AG08396 (cell line): ENCODE data around the gene TDRD12.
A peak's percentile ranks its signal among the peaks of the same experiment; 100 is the strongest.

ENCODE experiments used
- DNase-seq: peaks from one replicate; pipeline ENCODE4 v3.0.0; 2012; ENCODE audit warnings: low spot score, mixed read lengths

The TDRD12 gene

DNA sequence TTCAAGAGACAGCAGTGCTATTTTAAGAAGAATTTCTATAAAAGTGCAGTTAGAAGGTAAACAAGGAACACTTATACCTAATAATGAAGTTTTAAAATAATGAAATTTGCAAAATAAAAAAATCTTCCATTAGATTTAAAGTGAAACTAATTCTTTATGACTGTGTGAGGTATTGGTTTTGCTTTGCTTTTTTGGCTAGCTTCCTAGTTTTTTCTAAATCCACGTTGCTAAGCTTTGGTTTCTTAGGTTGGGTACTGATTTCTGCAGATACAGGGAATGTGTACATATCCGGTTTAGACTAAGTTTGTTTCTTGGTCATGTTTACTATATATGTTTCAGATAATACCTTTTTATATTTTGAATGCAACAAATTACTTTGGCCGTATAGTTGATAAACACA, 90.2 kb downstream of the TDRD12 start:
- no peak for DNase-seq

DNA sequence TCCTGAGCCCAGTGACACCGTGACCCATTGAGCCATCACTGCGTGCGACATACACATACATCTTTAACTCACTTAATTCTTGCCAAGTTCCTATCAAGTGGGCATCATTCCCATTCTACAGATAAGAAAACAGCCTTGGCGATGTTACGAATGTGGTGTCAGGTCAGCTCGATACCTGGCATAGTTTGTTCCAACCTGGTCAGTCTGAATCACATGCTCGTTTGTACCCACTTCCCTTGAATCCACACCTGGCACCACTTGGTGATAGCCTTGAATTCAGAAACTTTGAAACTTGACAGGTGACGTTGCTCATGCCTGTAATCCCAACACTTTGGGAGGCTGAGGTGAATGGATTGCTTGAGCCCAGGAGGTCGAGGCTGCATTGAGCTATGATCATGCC, 90.9 kb downstream of the TDRD12 start:
- no peak for DNase-seq

DNA sequence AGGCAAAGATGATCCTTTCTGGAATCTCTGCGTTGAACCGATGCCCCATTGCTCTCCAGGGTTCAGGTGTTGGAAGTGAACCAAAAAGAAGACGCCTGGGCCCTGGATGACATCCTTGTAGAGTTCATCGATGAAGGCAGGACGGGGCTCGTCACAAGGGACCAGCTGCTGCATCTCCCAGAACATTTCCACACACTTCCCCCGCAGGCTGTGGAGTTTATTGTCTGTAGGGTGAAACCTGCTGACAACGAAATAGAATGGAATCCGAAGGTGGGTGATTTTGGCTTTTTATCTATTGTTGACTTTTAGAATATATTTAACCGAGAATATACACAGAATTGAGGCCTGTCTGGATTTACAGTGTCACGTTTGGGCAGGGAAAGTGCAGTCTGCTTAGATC, 91.6 kb downstream of the TDRD12 start:
- no peak for DNase-seq

DNA sequence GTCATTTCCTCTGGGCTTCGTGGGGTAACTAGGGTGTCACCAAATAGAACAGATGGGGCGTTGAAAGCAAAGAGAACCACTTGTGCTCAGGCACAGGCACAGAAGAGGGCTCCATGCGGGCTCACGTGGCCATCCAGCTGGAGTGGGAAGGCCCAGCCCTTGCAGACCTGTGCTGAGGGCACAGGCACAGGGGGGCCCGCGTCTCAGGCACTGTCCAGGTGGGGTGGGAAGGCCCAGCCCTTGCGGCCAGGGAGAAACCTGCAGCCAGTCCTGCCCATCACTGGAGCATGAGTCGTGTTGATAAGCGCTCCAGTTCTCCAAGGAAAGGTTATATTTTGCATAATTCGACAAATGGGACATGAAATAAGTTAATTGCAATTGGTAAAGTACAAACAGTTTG, 92.5 kb downstream of the TDRD12 start:
- DNase-seq, result no peak

- DNase-seq, result no peak
Observed at GRCh38 chr19:32812571-32812970, 93.0 kb downstream of the TDRD12 start.

DNA sequence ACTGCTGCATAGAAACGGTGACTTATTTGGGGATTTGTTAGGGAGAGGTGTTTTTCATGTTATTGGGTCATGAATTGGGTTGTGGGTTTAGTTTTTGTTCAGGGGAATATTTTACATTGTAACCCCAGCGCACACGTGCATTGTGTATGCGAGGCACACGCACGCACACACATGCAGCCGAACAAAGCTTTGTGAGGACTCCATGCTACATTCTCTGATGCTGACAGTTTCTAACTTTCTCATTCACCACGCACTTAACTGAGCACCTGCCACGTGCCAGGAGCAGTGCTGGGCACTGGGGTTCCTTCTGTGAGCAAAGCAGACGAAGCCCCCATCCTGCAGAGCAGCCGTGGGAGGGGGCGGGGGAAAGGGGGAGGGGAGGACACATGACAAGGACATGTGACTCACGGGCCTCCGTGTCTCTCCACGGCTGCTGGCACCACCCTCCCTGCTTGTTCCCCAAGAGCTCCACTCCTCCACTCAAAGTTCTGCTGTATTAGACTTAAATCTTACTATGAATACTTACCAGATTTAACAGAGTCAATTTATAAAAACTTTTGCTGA, 94.4 kb downstream of the TDRD12 start:
- DNase-seq, result no peak

DNA sequence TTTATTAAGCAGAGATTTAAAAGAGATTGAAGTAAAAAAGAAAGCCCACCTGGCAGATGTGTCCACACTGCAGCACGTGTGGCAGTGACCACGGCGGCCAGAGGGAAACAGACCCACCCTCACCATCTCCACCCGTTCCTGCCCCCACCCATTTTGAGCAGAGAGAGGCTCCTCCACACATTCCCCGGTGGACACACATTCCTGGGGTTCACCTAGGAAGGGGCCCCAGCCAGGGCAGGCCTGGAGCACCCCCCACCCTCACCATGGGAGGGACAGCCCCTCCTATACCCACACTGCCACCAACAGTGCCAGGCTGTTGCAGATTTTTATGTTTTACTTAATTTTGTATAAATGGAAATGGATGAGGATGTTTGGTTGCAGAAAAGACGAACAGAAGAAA, 95.1 kb downstream of the TDRD12 start:
- no peak for DNase-seq

GRCh38 chr19:32816555-32817099, 97.1 kb downstream of the TDRD12 start:
- DNase-seq, result no peak

- DNase-seq, result no peak
Observed at GRCh38 chr19:32817569-32818476, 98.3 kb downstream of the TDRD12 start.

DNA sequence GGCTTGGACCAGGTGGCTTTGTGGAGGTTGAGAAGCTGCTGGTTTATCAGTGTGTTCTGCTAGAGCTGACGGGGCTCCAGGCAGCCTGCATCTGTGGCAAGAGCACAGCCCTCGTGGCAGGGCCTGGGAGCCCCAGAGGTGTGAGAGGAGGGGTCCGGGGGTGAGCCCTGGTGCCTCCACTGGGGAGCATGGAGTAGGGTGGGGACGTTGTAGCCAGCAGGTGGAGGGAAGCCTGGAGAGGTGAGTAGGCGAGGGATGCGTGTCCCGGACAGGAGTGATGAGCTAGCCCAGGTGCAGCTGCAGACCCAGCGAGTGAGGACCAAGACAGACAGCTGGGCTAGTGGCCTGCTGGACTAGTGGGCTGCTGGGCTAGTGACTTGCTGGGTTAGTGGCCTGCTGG, 99.0 kb downstream of the TDRD12 start:
- no peak for DNase-seq

GRCh38 chr19:32819419-32820400, 100.1 kb downstream of the TDRD12 start:
- DNase-seq, result no peak

- DNase-seq, result no peak
Observed at GRCh38 chr19:32822916-32823746, 103.6 kb downstream of the TDRD12 start.

DNA sequence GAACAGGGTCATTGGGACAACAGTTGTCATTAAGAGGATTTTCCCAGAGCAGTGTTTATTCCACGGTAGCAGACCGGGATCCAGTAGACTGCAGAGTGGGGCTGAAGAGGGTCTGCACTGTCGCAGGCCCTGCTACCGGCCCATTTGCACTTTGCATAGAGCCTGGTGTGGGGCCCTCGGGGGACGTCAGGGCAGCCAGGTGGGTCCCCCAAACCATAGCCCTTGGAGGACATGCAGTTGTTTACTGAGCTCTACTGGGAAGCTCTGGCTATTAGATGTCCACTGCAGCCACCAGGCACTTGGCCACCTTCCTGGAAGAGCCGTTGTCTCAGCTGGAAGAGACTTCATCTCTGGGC, 104.2 kb downstream of the TDRD12 start:
- DNase-seq, result no peak

- DNase-seq, result no peak
Observed at GRCh38 chr19:32824191-32824751, 104.7 kb downstream of the TDRD12 start.

DNA sequence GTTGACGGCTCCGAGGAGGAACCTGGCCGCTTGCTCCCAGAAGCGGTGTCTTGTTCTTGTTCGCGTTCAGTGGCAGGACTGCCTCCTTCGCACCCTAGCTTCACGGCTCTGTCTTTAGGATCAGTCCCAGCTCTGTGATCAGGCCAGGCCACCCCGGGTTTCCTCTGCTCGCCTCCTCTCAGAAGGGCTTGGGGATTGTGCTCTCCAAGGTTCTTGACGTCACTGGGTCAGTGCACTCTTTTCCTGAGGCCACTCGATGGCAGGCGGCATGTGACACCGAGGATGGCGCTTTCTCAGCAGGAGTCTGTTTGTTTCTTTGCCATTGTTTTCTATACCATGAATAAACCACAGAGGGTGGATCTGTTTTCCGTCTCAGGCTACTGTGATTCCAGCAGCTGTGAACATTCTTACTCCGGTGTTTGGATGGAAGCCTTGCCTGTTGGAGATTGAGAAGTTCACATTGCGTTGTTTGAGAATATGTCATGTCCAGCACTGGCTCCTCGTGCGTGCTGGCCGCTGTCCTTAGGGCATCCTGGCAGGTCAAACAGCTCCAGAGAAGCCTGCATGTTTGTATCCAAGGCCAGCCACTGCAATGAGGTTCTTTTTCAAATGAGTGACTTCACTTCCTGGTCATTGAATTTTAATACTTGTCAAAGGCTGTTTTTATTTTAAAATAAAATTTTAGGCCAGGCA, 105.5 kb downstream of the TDRD12 start:
- no peak for DNase-seq

DNA sequence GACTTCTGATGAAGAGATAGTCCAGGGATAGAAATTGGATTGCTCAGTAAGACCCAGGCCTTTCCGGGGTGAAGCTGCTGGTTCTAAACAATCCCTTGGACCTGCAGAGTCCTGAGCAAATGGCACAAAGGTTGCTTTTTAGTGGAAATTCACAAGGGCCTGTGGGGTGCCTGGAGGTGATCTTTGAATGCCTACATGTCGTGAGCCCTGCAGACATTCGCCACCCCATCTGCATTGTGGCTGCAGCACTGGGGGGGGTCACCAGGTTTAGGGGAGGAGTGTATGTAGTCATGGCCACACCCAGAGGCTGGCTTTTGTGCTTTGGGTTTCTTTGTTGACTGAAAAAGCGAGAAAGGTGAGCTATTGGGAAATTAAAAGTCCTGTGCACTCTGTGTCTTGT, 108.6 kb downstream of the TDRD12 start:
- DNase-seq, result no peak

GRCh38 chr19:32828643-32829344, 109.2 kb downstream of the TDRD12 start:
- DNase-seq, result no peak

- no peak for DNase-seq
Observed at GRCh38 chr19:32829345-32829896, 109.9 kb downstream of the TDRD12 start.

GRCh38 chr19:32830231-32831014, 110.9 kb downstream of the TDRD12 start:
- peak; percentile 49 for DNase-seq
